Measurements from ENCODE around the gene ZNF227.

DNA sequence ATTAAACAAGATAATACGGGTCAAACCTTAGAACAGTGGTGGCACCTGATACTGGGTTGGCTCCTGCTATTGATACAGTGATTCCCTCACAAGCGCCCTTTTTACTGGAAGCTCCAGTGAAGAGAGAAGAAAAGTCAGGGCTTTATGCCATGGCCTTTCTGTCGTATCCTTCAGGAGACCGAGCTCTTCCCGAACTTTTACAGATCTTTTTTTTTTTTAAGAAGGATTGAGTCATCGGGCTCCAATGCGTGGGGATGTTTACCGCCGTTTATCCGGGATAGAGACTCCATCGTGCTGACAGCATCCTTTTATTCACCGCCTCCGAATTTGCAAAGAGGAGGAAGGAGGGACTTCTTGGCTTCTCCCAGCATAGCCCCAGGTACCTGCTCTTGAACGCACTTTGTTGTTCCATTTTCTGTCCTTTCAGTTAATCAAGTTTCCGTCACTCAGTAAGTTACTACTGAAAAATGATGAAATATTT is 574 bp downstream of the ZNF227 start:
- TF ChIP-seq, protein P1, sequence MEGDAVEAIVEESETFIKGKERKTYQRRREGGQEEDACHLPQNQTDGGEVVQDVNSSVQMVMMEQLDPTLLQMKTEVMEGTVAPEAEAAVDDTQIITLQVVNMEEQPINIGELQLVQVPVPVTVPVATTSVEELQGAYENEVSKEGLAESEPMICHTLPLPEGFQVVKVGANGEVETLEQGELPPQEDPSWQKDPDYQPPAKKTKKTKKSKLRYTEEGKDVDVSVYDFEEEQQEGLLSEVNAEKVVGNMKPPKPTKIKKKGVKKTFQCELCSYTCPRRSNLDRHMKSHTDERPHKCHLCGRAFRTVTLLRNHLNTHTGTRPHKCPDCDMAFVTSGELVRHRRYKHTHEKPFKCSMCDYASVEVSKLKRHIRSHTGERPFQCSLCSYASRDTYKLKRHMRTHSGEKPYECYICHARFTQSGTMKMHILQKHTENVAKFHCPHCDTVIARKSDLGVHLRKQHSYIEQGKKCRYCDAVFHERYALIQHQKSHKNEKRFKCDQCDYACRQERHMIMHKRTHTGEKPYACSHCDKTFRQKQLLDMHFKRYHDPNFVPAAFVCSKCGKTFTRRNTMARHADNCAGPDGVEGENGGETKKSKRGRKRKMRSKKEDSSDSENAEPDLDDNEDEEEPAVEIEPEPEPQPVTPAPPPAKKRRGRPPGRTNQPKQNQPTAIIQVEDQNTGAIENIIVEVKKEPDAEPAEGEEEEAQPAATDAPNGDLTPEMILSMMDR (IDR thresholded peaks at IDR 0.05) = no peak
- TF ChIP-seq POLR2A (IDR thresholded peaks at IDR 0.05) (no peak), POLR2AphosphoS5 (IDR thresholded peaks at IDR 0.05) (no peak)

Measured in suprapubic skin (tissue), 4 donors.